Posterior vena cava (tissue), 2 donors: ENCODE measurements around the gene RPS6KA6. TPM values are rescaled to one million over a fixed set of nuclear protein-coding genes. Genes with fewer than 3 reads are reported as not detected.

ENCODE experiments used
- DNase-seq: peaks from one replicate; pipeline ENCODE4 v3.0.0-alpha.2; 2020; ENCODE audit warnings: low spot score
- intact Hi-C, 2 donors: fragments of 100-400 bp; cut with DNase I; formaldehyde crosslinking; loops; one replicate each; pipeline versions ENCODE4 v1.14.1 to v1.14.2; 2022 to 2023
- microRNA-seq, 2 donors: library from miRNA; unstranded; fragments of <30 nt; microRNA quantifications; one replicate each; pipeline ENCODE4 v1.2.0, GENCODE V29; 2020 to 2021; ENCODE audit warnings: borderline microRNAs expressed in 2 of 2
- total RNA-seq, 2 donors: library from RNA; stranded (reverse); fragmentation: NEBNext Ultra II Directional; extraction: Animal tissue kit (Norgen Biotek cat#: 25700); gene quantifications; one replicate each; pipeline ENCODE4 v1.2.1, GENCODE V29; 2021
- donor health status: DM: yes; HTN: yes; CAD: no.
- donor health status: DM: yes; HTN: yes; CAD: no.

Gene RPS6KA6
- total RNA-seq, 2 donors from 2014 or later = 3.7 to 8.9 TPM

GRCh38 chrX:84046403-84046984, 141.5 kb downstream of the RPS6KA6 start:
- intact Hi-C loops = no loop called here

GRCh38 chrX:84044051-84044450, 143.9 kb downstream of the RPS6KA6 start:
- intact Hi-C loops = no loop called here
- DNase-seq = no peak

More at GRCh38 chrX:84046403-84046984, 141.5 kb downstream of the RPS6KA6 start:
- DNase-seq = no peak

Small RNA genes within 50 kb of the gene (microRNA-seq; reads per million reads assigned to microRNA genes)
- gene MIR548I4 = 0 reads per million in 2 donors
